Stimulated activated CD8-positive, alpha-beta memory T cell treated with anti-CD3 and anti-CD28 coated beads, Interleukin-7, amount 100 ng/mL, for 24 hours (primary cell): ENCODE data around the gene KIAA0825.
A peak's percentile ranks its signal among the peaks of the same experiment; 100 is the strongest.

Experiments
- DNase-seq: peaks from one replicate; pipeline ENCODE4 v3.0.0-alpha.2; 2020; ENCODE audit warnings: low read depth

Gene KIAA0825

GRCh38 chr5:94618493-94619328 lies at the start of gene KIAA0825, which contains the start of gene SLF1:
KIAA0825 (minus strand) TSS chr5:94618604; CDS start chr5:94537126, 81,478 bp downstream.
SLF1 (plus strand) TSS chr5:94618669; CDS start chr5:94628811, 10,142 bp downstream.
- peak; percentile 81 for DNase-seq

- DNase-seq: no peak
These were observed 49.5 kb upstream of the KIAA0825 start for GRCh38 chr5:94667937-94668336.

GRCh38 chr5:94661086-94661485 lies 42.7 kb upstream of the KIAA0825 start:
- no peak for DNase-seq

GRCh38 chr5:94660506-94660905 lies 42.1 kb upstream of the KIAA0825 start:
- DNase-seq: no peak

GRCh38 chr5:94658272-94658671 lies 39.9 kb upstream of the KIAA0825 start:
- DNase-seq: no peak

- DNase-seq: no peak
These were observed 31.5 kb upstream of the KIAA0825 start for GRCh38 chr5:94649874-94650273.

GRCh38 chr5:94646758-94647157 lies 28.4 kb upstream of the KIAA0825 start:
- no peak for DNase-seq

GRCh38 chr5:94645053-94645452 lies 26.6 kb upstream of the KIAA0825 start:
- DNase-seq: no peak

GRCh38 chr5:94640176-94640575 lies 21.8 kb upstream of the KIAA0825 start:
- DNase-seq: no peak

- DNase-seq: no peak
These were observed 13.6 kb upstream of the KIAA0825 start for GRCh38 chr5:94632024-94632423.

GRCh38 chr5:94627191-94627590 lies 8.8 kb upstream of the KIAA0825 start:
- no peak for DNase-seq

- no peak for DNase-seq
These were observed 5.5 kb upstream of the KIAA0825 start for GRCh38 chr5:94623877-94624276.

GRCh38 chr5:94623011-94623410 lies 4.6 kb upstream of the KIAA0825 start:
- DNase-seq: no peak

GRCh38 chr5:94621763-94622162 lies 3.4 kb upstream of the KIAA0825 start:
- DNase-seq: no peak

GRCh38 chr5:94620256-94620655 lies 1.9 kb upstream of the KIAA0825 start:
- DNase-seq: no peak

GRCh38 chr5:94618029-94618492 lies 343 bp downstream of the KIAA0825 start:
- DNase-seq: no peak

GRCh38 chr5:94615862-94616261 lies 2.5 kb downstream of the KIAA0825 start:
- DNase-seq: no peak

- DNase-seq: no peak
These were observed 4.1 kb downstream of the KIAA0825 start for GRCh38 chr5:94614156-94614805.

GRCh38 chr5:94613583-94613982 lies 4.8 kb downstream of the KIAA0825 start:
- no peak for DNase-seq

GRCh38 chr5:94595281-94595840 lies 23.0 kb downstream of the KIAA0825 start:
- DNase-seq: no peak

GRCh38 chr5:94577466-94578245 lies 40.7 kb downstream of the KIAA0825 start:
- DNase-seq: no peak

GRCh38 chr5:94575196-94575595 lies 43.2 kb downstream of the KIAA0825 start:
- DNase-seq: no peak
